RWPE2 (cell line): Measurements from ENCODE around the gene TNFRSF25.
A peak's percentile ranks its signal among the peaks of the same experiment; 100 is the strongest.

Experiments
- ATAC-seq: fragments of 200-7000 bp; cut with Tn5 transposase; 3 replicates; pipeline ENCODE4 v1.9.1; 2021; ENCODE audit warnings: low read depth
- DNase-seq: peaks from one replicate; pipeline ENCODE4 v3.0.0-alpha.2; 2020; ENCODE audit warnings: low spot score
- H3K27ac ChIP-seq: fragments of 450-650 bp; 2 replicates; pipeline ENCODE4 v1.5.1; 2017; ENCODE audit warnings: mild to moderate bottlenecking; ENCODE audit not compliant: poor library complexity, severe bottlenecking
- H3K27me3 ChIP-seq: fragments of 250-450 bp; sonication (Bioruptor Pico); 2 replicates; pipeline ENCODE4 v1.5.1; 2021; ENCODE audit warnings: mild to moderate bottlenecking, moderate library complexity; ENCODE audit not compliant: insufficient read depth, poor library complexity, severe bottlenecking
- H3K36me3 ChIP-seq: fragments of 250-450 bp; sonication (Bioruptor Pico); 2 replicates; pipeline ENCODE4 v1.5.1; 2020; ENCODE audit warnings: low read depth, mild to moderate bottlenecking, moderate library complexity
- H3K4me1 ChIP-seq: fragments of 250-450 bp; sonication (Bioruptor Pico); 2 replicates; pipeline ENCODE4 v1.5.1; 2021; ENCODE audit warnings: mild to moderate bottlenecking, moderate library complexity; ENCODE audit not compliant: insufficient read depth, poor library complexity, severe bottlenecking
- H3K4me3 ChIP-seq: fragments of 250-450 bp; sonication (Bioruptor Pico); 2 replicates; pipeline ENCODE4 v1.5.1; 2021; ENCODE audit warnings: mild to moderate bottlenecking, moderate library complexity; ENCODE audit not compliant: severe bottlenecking
- H3K9me3 ChIP-seq: fragments of 250-450 bp; sonication (Bioruptor Pico); 2 replicates; pipeline ENCODE4 v1.5.1; 2021; ENCODE audit warnings: mild to moderate bottlenecking, moderate library complexity; ENCODE audit not compliant: severe bottlenecking
- TF ChIP-seq, protein P1 (sequence below): fragments of 450-650 bp; IDR thresholded peaks from one replicate; pipeline ENCODE4 v1.5.1; 2017; ENCODE audit warnings: mild to moderate bottlenecking, moderate library complexity; ENCODE audit not compliant: poor library complexity, severe bottlenecking

Gene TNFRSF25

DNA sequence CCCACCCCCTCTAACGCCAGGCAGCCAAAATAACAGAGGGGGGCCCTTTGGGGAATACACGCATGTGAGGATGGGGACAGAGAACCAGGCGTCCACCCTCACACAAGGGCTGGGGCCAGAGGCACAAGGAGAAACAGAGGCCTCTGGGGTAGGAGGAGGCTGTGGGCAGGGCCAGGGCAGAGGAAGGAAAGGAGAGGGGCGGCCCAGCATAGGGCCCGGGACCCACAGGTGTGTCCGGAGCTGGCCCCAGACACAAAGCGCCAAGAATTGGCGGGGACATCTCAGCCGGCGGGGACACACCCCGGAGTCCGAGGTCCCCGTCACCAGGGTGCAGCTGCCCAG is 18.8 kb upstream of the TNFRSF25 start:
- Histone ChIP-seq H3K9me3 (no peaks in the 10 kb centered on the region), H3K4me3 (peak overlapping the region; percentile 49), H3K4me1 (peaks cover 19% of the 10 kb centered on the region), H3K36me3 (peaks cover 12% of the 10 kb centered on the region), H3K27ac (peak overlapping the region; percentile 99), H3K27me3 (no peaks in the 10 kb centered on the region)
- TF ChIP-seq, protein P1, sequence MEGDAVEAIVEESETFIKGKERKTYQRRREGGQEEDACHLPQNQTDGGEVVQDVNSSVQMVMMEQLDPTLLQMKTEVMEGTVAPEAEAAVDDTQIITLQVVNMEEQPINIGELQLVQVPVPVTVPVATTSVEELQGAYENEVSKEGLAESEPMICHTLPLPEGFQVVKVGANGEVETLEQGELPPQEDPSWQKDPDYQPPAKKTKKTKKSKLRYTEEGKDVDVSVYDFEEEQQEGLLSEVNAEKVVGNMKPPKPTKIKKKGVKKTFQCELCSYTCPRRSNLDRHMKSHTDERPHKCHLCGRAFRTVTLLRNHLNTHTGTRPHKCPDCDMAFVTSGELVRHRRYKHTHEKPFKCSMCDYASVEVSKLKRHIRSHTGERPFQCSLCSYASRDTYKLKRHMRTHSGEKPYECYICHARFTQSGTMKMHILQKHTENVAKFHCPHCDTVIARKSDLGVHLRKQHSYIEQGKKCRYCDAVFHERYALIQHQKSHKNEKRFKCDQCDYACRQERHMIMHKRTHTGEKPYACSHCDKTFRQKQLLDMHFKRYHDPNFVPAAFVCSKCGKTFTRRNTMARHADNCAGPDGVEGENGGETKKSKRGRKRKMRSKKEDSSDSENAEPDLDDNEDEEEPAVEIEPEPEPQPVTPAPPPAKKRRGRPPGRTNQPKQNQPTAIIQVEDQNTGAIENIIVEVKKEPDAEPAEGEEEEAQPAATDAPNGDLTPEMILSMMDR = no peak
- ATAC-seq (no peak), DNase-seq (no peak)

DNA sequence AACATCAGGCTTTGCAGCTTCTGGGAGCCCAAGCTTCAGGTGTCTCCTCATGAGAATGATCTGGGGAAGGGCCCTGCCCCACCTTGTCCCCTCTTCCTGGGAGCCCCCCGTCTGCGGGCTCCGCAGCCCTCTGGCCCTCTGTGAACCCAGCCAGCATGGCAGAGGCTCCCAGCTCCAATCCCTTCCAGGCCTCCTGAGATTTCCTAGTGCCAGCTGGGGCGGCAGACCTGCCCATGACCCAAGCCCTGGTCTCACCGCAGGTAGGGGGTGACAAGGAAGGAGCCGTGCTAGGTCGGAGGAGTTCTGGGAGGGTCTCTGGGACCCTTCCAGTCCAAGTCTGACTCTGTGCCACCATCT is 17.8 kb upstream of the TNFRSF25 start:
- TF ChIP-seq, protein P1 = no peak
- Histone ChIP-seq H3K36me3 (peaks cover 14% of the 10 kb centered on the region), H3K27me3 (no peaks in the 10 kb centered on the region), H3K4me3 (no peak overlapping the region), H3K4me1 (peaks cover 17% of the 10 kb centered on the region), H3K27ac (no peak overlapping the region), H3K9me3 (no peaks in the 10 kb centered on the region)
- ATAC-seq = no peak
- no peak for DNase-seq

DNA sequence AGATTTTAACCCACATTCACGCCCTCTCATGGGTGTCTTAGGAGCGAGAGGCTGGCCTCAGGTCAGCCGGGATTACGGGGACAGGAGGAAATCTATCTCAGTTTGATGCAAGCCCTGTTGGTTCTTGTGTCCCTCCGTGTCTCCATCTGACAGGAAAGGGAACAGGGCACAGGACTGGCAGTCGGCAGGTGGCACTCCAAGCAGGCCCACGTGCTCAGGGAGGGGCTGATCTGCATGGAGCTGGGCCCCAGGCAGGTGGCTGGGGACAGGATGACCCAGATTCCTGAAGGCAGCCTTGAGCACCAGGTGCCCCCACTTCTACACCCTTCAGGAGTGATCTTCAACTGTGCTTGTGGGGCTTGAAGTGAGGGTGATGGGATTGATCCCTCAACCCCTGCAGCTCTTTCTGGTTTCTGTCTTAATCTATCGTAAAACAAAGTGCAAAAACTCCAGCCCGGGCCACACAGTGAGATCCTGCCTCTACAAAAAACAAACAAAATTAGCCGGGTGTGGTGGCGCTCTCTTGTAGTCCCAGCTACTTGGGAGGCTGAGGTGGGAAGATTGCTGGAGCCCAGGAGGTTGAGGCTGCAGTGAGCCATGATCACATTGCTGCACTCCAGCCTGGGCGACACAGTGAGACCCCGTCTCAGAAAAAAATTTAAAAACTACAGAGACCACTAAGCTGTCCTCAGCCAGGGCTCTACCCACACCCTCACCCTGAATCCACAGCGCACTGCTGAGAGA is 17.2 kb upstream of the TNFRSF25 start:
- no peak overlapping the region for H3K4me3 ChIP-seq
- no peaks in the 10 kb centered on the region for H3K27me3 ChIP-seq
- H3K4me1 ChIP-seq = peaks cover 12% of the 10 kb centered on the region
- H3K27ac ChIP-seq = no peak overlapping the region
- TF ChIP-seq, protein P1 = no peak
- peaks cover 13% of the 10 kb centered on the region for H3K36me3 ChIP-seq
- no peak for DNase-seq
- no peak for ATAC-seq
- no peaks in the 10 kb centered on the region for H3K9me3 ChIP-seq

DNA sequence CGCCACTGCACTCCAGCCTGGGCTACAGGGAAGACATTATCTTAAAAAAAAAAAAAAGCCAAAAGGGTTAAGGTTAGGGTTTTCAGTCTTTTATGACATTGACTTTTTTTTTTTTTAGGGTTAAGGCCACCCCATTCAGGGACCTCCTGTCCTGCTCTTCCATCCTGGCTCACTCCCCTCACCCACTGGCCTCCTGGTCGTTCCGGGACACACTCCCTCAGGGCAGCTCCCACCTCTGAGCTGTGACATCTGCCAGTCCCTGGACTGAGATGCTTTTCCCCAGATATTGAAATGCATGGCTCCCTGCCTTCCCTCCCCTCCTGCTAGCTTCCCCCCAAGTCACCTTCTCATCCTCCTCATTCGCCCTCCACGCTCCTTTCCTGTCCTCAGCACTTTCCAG is 15.8 kb upstream of the TNFRSF25 start:
- peaks cover 7% of the 10 kb centered on the region for H3K4me1 ChIP-seq
- ATAC-seq = no peak

More for the DNA sequence above, 15.8 kb upstream of the TNFRSF25 start:
- H3K27me3 ChIP-seq = no peaks in the 10 kb centered on the region
- H3K27ac ChIP-seq = no peak overlapping the region
- no peaks in the 10 kb centered on the region for H3K9me3 ChIP-seq
- H3K4me3 ChIP-seq = no peak overlapping the region
- TF ChIP-seq, protein P1 = no peak
- no peak for DNase-seq
- H3K36me3 ChIP-seq = peaks cover 24% of the 10 kb centered on the region
